CD8-positive, alpha-beta memory T cell (primary cell): Measurements from ENCODE around the gene C9orf85. TPM values are rescaled to one million over a fixed set of nuclear protein-coding genes. Genes with fewer than 3 reads are reported as not detected.

Experiments
- CTCF ChIA-PET: fragments of 350-600 bp; sonication (Branson Sonifier 250); formaldehyde crosslinking; loops from one replicate; lab custom pipeline; 2021; ENCODE audit warnings: antibody characterized with exemption; lab: Charles Lee
- POLR2A ChIA-PET: fragments of 350-600 bp; sonication (Branson Sonifier 250); formaldehyde crosslinking; loops from one replicate; lab custom pipeline; 2021; ENCODE audit warnings: antibody characterized with exemption; lab: Charles Lee
- DNase-seq, 5 donors: peaks; one replicate each; pipeline versions ENCODE4 v3.0.0 to v3.0.0-alpha.2; 2020 to 2022; ENCODE audit warnings: mixed read lengths in 1 of 5
- H3K27ac ChIP-seq: one replicate; pipeline ENCODE4 v1.7.0; 2013; ENCODE audit warnings: low read depth, mild to moderate bottlenecking, low read length, moderate library complexity
- H3K27me3 ChIP-seq: 2 replicates; pipeline ENCODE4 v1.7.0; 2013; ENCODE audit warnings: low read length, mild to moderate bottlenecking; ENCODE audit not compliant: insufficient read depth, poor library complexity, severe bottlenecking
- H3K36me3 ChIP-seq: 2 replicates; pipeline ENCODE4 v1.7.0; 2013; ENCODE audit warnings: mild to moderate bottlenecking, low read length, moderate library complexity; ENCODE audit not compliant: insufficient read depth
- H3K4me1 ChIP-seq: 2 replicates; pipeline ENCODE4 v1.7.0; 2013; ENCODE audit warnings: mild to moderate bottlenecking, low read length, moderate library complexity; ENCODE audit not compliant: insufficient read depth
- H3K4me3 ChIP-seq: 2 replicates; pipeline ENCODE4 v1.7.0; 2013; ENCODE audit warnings: mild to moderate bottlenecking, low read length
- H3K9me3 ChIP-seq: 2 replicates; pipeline ENCODE4 v1.7.0; 2013; ENCODE audit warnings: mild to moderate bottlenecking, low read length
- H3K27ac Mint-ChIP-seq, 8 donors: one replicate each; pipeline ENCODE4 v1.8.0; 2020 to 2021; ENCODE audit warnings: mixed read lengths in 8 of 8, mild to moderate bottlenecking in 6 of 8, inconsistent platforms in 3 of 8, moderate library complexity in 3 of 8
- H3K27me3 Mint-ChIP-seq, 2 donors: one replicate each; pipeline ENCODE4 v1.8.0; 2020 to 2021; ENCODE audit warnings: mixed read lengths in 2 of 2, mild to moderate bottlenecking in 1 of 2, moderate library complexity in 1 of 2
- H3K36me3 Mint-ChIP-seq, 3 donors: one replicate each; pipeline ENCODE4 v1.8.0; 2020 to 2021; ENCODE audit warnings: mixed read lengths in 3 of 3, inconsistent platforms in 1 of 3, mild to moderate bottlenecking in 1 of 3
- H3K4me1 Mint-ChIP-seq, 3 donors: one replicate each; pipeline ENCODE4 v1.8.0; 2020 to 2021; ENCODE audit warnings: mixed read lengths in 3 of 3, inconsistent platforms in 1 of 3, mild to moderate bottlenecking in 1 of 3
- H3K4me3 Mint-ChIP-seq, 7 donors: one replicate each; pipeline ENCODE4 v1.8.0; 2020 to 2021; ENCODE audit warnings: mixed read lengths in 7 of 7, mild to moderate bottlenecking in 6 of 7, moderate library complexity in 4 of 7, inconsistent platforms in 2 of 7
- H3K9me3 Mint-ChIP-seq, 5 donors: one replicate each; pipeline ENCODE4 v1.8.0; 2020 to 2022; ENCODE audit warnings: mixed read lengths in 5 of 5, mild to moderate bottlenecking in 3 of 5, moderate library complexity in 2 of 5, inconsistent platforms in 1 of 5
- polyA plus RNA-seq: library from polyadenylated mRNA; unstranded; fragments of 300-500 nt; fragmentation: Illumina TruSeq; gene quantifications from one replicate; pipeline ENCODE4 v1.2.3, GENCODE V29; 2021
- total RNA-seq, 2 experiments: library from RNA; stranded (reverse); gene quantifications; one replicate each; pipeline ENCODE4 v1.2.3, GENCODE V29; 2021

Gene C9orf85
- total and polyA plus RNA-seq, 3 experiments from 2014 or later: 11.4 to 13.5 (median 12.3) TPM

GRCh38 chr9:71980266-71981190, 69.1 kb downstream of the C9orf85 start:
- H3K36me3 ChIP-seq: no peaks in the 10 kb centered on the region
- no peaks in the 10 kb centered on the region for H3K9me3 ChIP-seq
- no peak overlapping the region for H3K27ac ChIP-seq
- ChIA-PET POLR2A (no interaction called here), CTCF (no interaction called here)
- no peak overlapping the region for H3K27ac Mint-ChIP-seq
- no peaks in the 10 kb centered on the region for H3K4me1 Mint-ChIP-seq
- H3K4me1 ChIP-seq: no peaks in the 10 kb centered on the region
- no peaks in the 10 kb centered on the region for H3K9me3 Mint-ChIP-seq
- H3K27me3 ChIP-seq: no peaks in the 10 kb centered on the region
- H3K4me3 ChIP-seq: no peak overlapping the region
- peaks cover 4 to 16% (median 9%) of the 10 kb centered on the region in 3 donors for H3K36me3 Mint-ChIP-seq
- no peaks in the 10 kb centered on the region for H3K27me3 Mint-ChIP-seq
- H3K4me3 Mint-ChIP-seq: no peak overlapping the region
- DNase-seq: no peak

- H3K4me1 ChIP-seq: no peaks in the 10 kb centered on the region
- no peak overlapping the region for H3K4me3 ChIP-seq
- no peak overlapping the region for H3K4me3 Mint-ChIP-seq
- H3K27ac ChIP-seq: no peak overlapping the region
- no peaks in the 10 kb centered on the region for H3K9me3 Mint-ChIP-seq
- no peaks in the 10 kb centered on the region for H3K36me3 ChIP-seq
- no peak for DNase-seq
- POLR2A ChIA-PET: no interaction called here
- CTCF ChIA-PET: interaction anchor here (1.5 kb wide), 1 partner anchor 43 kb away, joined by 4 read pairs; no protein-coding TSS in a partner anchor
- peaks cover 4 to 16% (median 7%) of the 10 kb centered on the region in 3 donors for H3K36me3 Mint-ChIP-seq
- H3K9me3 ChIP-seq: no peaks in the 10 kb centered on the region
- no peaks in the 10 kb centered on the region for H3K27me3 Mint-ChIP-seq
- no peaks in the 10 kb centered on the region for H3K4me1 Mint-ChIP-seq
- no peaks in the 10 kb centered on the region for H3K27me3 ChIP-seq
- H3K27ac Mint-ChIP-seq: no peak overlapping the region
Observed at GRCh38 chr9:71981944-71982343, 70.5 kb downstream of the C9orf85 start.

- H3K4me1 Mint-ChIP-seq: no peaks in the 10 kb centered on the region
- Histone ChIP-seq H3K9me3 (no peaks in the 10 kb centered on the region), H3K27ac (no peak overlapping the region), H3K4me3 (no peak overlapping the region), H3K27me3 (no peaks in the 10 kb centered on the region), H3K4me1 (no peaks in the 10 kb centered on the region), H3K36me3 (no peaks in the 10 kb centered on the region)
- ChIA-PET CTCF (no interaction called here), POLR2A (no interaction called here)
- no peaks in the 10 kb centered on the region for H3K27me3 Mint-ChIP-seq
- DNase-seq: no peak
- peaks cover 4 to 16% (median 7%) of the 10 kb centered on the region in 3 donors for H3K36me3 Mint-ChIP-seq
- no peak overlapping the region for H3K27ac Mint-ChIP-seq
- no peak overlapping the region for H3K4me3 Mint-ChIP-seq
- H3K9me3 Mint-ChIP-seq: no peaks in the 10 kb centered on the region
Observed at GRCh38 chr9:71984403-71984802, 73.0 kb downstream of the C9orf85 start.

- Mint-ChIP-seq H3K27me3 (no peaks in the 10 kb centered on the region), H3K4me1 (no peaks in the 10 kb centered on the region), H3K36me3 (peaks cover 4 to 16% (median 7%) of the 10 kb centered on the region in 3 donors), H3K27ac (no peak overlapping the region), H3K4me3 (no peak overlapping the region), H3K9me3 (no peaks in the 10 kb centered on the region)
- H3K27ac ChIP-seq: no peak overlapping the region
- no peaks in the 10 kb centered on the region for H3K27me3 ChIP-seq
- no peaks in the 10 kb centered on the region for H3K9me3 ChIP-seq
- ChIA-PET CTCF (no interaction called here), POLR2A (no interaction called here)
- H3K4me3 ChIP-seq: no peak overlapping the region
- no peak for DNase-seq
- H3K4me1 ChIP-seq: no peaks in the 10 kb centered on the region
- H3K36me3 ChIP-seq: no peaks in the 10 kb centered on the region
Observed at GRCh38 chr9:71984831-71985281, 73.4 kb downstream of the C9orf85 start.

GRCh38 chr9:71985297-71985911, 74.0 kb downstream of the C9orf85 start:
- no peak for DNase-seq
- no peaks in the 10 kb centered on the region for H3K9me3 Mint-ChIP-seq
- Histone ChIP-seq H3K4me3 (no peak overlapping the region), H3K4me1 (no peaks in the 10 kb centered on the region), H3K27ac (no peak overlapping the region), H3K36me3 (no peaks in the 10 kb centered on the region), H3K9me3 (no peaks in the 10 kb centered on the region), H3K27me3 (no peaks in the 10 kb centered on the region)
- CTCF ChIA-PET: no interaction called here
- POLR2A ChIA-PET: no interaction called here
- H3K27ac Mint-ChIP-seq: no peak overlapping the region
- H3K4me3 Mint-ChIP-seq: no peak overlapping the region
- peaks cover 4 to 16% (median 7%) of the 10 kb centered on the region in 3 donors for H3K36me3 Mint-ChIP-seq
- H3K27me3 Mint-ChIP-seq: no peaks in the 10 kb centered on the region
- no peaks in the 10 kb centered on the region for H3K4me1 Mint-ChIP-seq

- ChIA-PET POLR2A (no interaction called here), CTCF (interaction anchor here (1.1 kb wide), 1 partner anchor 382 kb away, joined by 3 read pairs; no protein-coding TSS in a partner anchor)
- Histone ChIP-seq H3K36me3 (no peaks in the 10 kb centered on the region), H3K9me3 (no peaks in the 10 kb centered on the region), H3K27me3 (no peaks in the 10 kb centered on the region), H3K27ac (no peak overlapping the region), H3K4me1 (no peaks in the 10 kb centered on the region), H3K4me3 (no peak overlapping the region)
- peaks cover 4 to 16% (median 7%) of the 10 kb centered on the region in 3 donors for H3K36me3 Mint-ChIP-seq
- no peaks in the 10 kb centered on the region for H3K27me3 Mint-ChIP-seq
- no peaks in the 10 kb centered on the region for H3K4me1 Mint-ChIP-seq
- DNase-seq: no peak
- H3K4me3 Mint-ChIP-seq: no peak overlapping the region
- H3K27ac Mint-ChIP-seq: no peak overlapping the region
- H3K9me3 Mint-ChIP-seq: no peaks in the 10 kb centered on the region
Observed at GRCh38 chr9:71986900-71987299, 75.5 kb downstream of the C9orf85 start.

GRCh38 chr9:71987471-71988371, 76.3 kb downstream of the C9orf85 start:
- H3K4me3 Mint-ChIP-seq: no peak overlapping the region
- H3K4me3 ChIP-seq: no peak overlapping the region
- H3K36me3 ChIP-seq: no peaks in the 10 kb centered on the region
- POLR2A ChIA-PET: no interaction called here
- no peaks in the 10 kb centered on the region for H3K27me3 Mint-ChIP-seq
- no peaks in the 10 kb centered on the region for H3K4me1 Mint-ChIP-seq
- CTCF ChIA-PET: interaction anchor here (1.1 kb wide), 1 partner anchor 383 kb away, joined by 3 read pairs; no protein-coding TSS in a partner anchor
- no peak for DNase-seq
- no peaks in the 10 kb centered on the region for H3K9me3 Mint-ChIP-seq
- H3K27me3 ChIP-seq: no peaks in the 10 kb centered on the region
- H3K27ac ChIP-seq: no peak overlapping the region
- no peaks in the 10 kb centered on the region for H3K9me3 ChIP-seq
- peaks cover 4 to 16% (median 7%) of the 10 kb centered on the region in 3 donors for H3K36me3 Mint-ChIP-seq
- no peak overlapping the region for H3K27ac Mint-ChIP-seq
- no peaks in the 10 kb centered on the region for H3K4me1 ChIP-seq
